Fibroblast of skin of right quadriceps (primary cell): ENCODE measurements around the gene NSMCE1.

Source experiments
- DNase-seq: peaks from one replicate; pipeline ENCODE4 v3.0.0-alpha.2; 2013

The NSMCE1 gene

GRCh38 chr16:27268376-27269299 is at the start of gene NSMCE1:
Gene NSMCE1, minus strand, starts transcription at chr16:27268772. Its CDS starts 11,202 bp downstream, at chr16:27257570.
- peak; percentile 96 for DNase-seq

- no peak for DNase-seq
Measured at GRCh38 chr16:27317738-27318391, 49.3 kb upstream of the NSMCE1 start.

GRCh38 chr16:27317320-27317719 is 48.7 kb upstream of the NSMCE1 start:
- DNase-seq, result no peak

GRCh38 chr16:27316038-27316680 is 47.6 kb upstream of the NSMCE1 start:
- DNase-seq, result no peak

- DNase-seq, result peak; percentile 39
Measured at GRCh38 chr16:27315333-27316037, 46.9 kb upstream of the NSMCE1 start.

GRCh38 chr16:27314986-27315332 is 46.4 kb upstream of the NSMCE1 start:
- no peak for DNase-seq

GRCh38 chr16:27314161-27314723 is 45.7 kb upstream of the NSMCE1 start:
- DNase-seq, result peak; percentile 79

GRCh38 chr16:27313422-27314160 is 45.0 kb upstream of the NSMCE1 start, which contains the start of gene IL4R:
Gene IL4R, plus strand, starts transcription at chr16:27313974. Its CDS starts 26,230 bp downstream, at chr16:27340204.
- DNase-seq, result peak; percentile 39

GRCh38 chr16:27312580-27313421 is 44.2 kb upstream of the NSMCE1 start:
- DNase-seq, result no peak

- no peak for DNase-seq
Measured at GRCh38 chr16:27311897-27312303, 43.3 kb upstream of the NSMCE1 start.

GRCh38 chr16:27311448-27311830 is 42.9 kb upstream of the NSMCE1 start:
- peak; percentile 32 for DNase-seq

- no peak for DNase-seq
Measured at GRCh38 chr16:27310576-27311447, 42.2 kb upstream of the NSMCE1 start.

- DNase-seq, result no peak
Measured at GRCh38 chr16:27308792-27309191, 40.2 kb upstream of the NSMCE1 start.

GRCh38 chr16:27305839-27306442 is 37.4 kb upstream of the NSMCE1 start:
- no peak for DNase-seq

GRCh38 chr16:27304881-27305745 is 36.5 kb upstream of the NSMCE1 start:
- no peak for DNase-seq

GRCh38 chr16:27304102-27304501 is 35.5 kb upstream of the NSMCE1 start:
- no peak for DNase-seq

GRCh38 chr16:27303256-27304100 is 34.9 kb upstream of the NSMCE1 start:
- no peak for DNase-seq
